IMR-90 (cell line): ENCODE results near the gene GABPA. TPM values are rescaled to one million over a fixed set of nuclear protein-coding genes. Genes with fewer than 3 reads are reported as not detected.

ENCODE experiments used
- ATAC-seq: fragments of 200-7000 bp; cut with Tn5 transposase; 2 replicates; pipeline ENCODE4 v1.9.1; 2020; ENCODE audit warnings: low read depth, mild to moderate bottlenecking, moderate library complexity
- BruUV-seq: library from RNA; stranded (reverse); fragments of 400-500 nt; replicated peaks from 2 replicates; lab custom pipeline; 2021; lab: Mats Ljungman, UMichigan
- CTCF ChIA-PET: fragments of 300-600 bp; formaldehyde crosslinking; extraction: SDS; loops from one replicate; lab custom pipeline; 2021; ENCODE audit warnings: antibody characterized with exemption; lab: Yijun Ruan, JAX
- POLR2A ChIA-PET: fragments of 300-600 bp; sonication (Branson Sonifier 250); formaldehyde crosslinking; loops from one replicate; lab custom pipeline; 2022; ENCODE audit warnings: antibody characterized with exemption; ENCODE audit not compliant: unreplicated experiment; lab: Charles Lee
- DNase-seq: peaks from one replicate; pipeline ENCODE4 v3.0.0; 2013
- H2AFZ ChIP-seq: replicated peaks from 2 replicates; pipeline ENCODE3; 2013; ENCODE audit warnings: low read length, mild to moderate bottlenecking; ENCODE audit not compliant: poor library complexity
- H2AK5ac ChIP-seq: 2 replicates; pipeline ENCODE4 v1.6.1; 2013; ENCODE audit warnings: low read depth, low read length, inconsistent platforms
- H2AK9ac ChIP-seq: replicated peaks from 2 replicates; pipeline ENCODE3; 2013; ENCODE audit warnings: mild to moderate bottlenecking, low read depth, low read length, moderate library complexity; ENCODE audit not compliant: poor library complexity
- H2BK120ac ChIP-seq: 2 replicates; pipeline ENCODE4 v1.6.1; 2013; ENCODE audit warnings: low read depth, low read length, inconsistent platforms
- H2BK15ac ChIP-seq: 3 replicates; pipeline ENCODE4 v1.6.1; 2013; ENCODE audit warnings: low read depth, low read length, inconsistent platforms
- H2BK20ac ChIP-seq: 2 replicates; pipeline ENCODE4 v1.6.1; 2013; ENCODE audit warnings: low read depth, mild to moderate bottlenecking, inconsistent platforms, low read length, moderate library complexity
- H2BK5ac ChIP-seq: 2 replicates; pipeline ENCODE4 v1.6.1; 2013; ENCODE audit warnings: mild to moderate bottlenecking, low read depth, low read length, inconsistent platforms; ENCODE audit not compliant: poor library complexity, severe bottlenecking
- H3K14ac ChIP-seq: replicated peaks from 2 replicates; pipeline ENCODE4 v1.6.1; 2013; ENCODE audit warnings: low read depth, low read length, inconsistent platforms
- H3K18ac ChIP-seq: 2 replicates; pipeline ENCODE4 v1.6.1; 2013; ENCODE audit warnings: low read depth, low read length, control low read depth
- H3K23ac ChIP-seq: 2 replicates; pipeline ENCODE4 v1.6.1; 2013; ENCODE audit warnings: low read depth, low read length, inconsistent platforms
- H3K27ac ChIP-seq: 2 replicates; pipeline ENCODE4 v1.5.1; 2013; ENCODE audit warnings: mild to moderate bottlenecking, control low read depth, low read length; ENCODE audit not compliant: insufficient read depth
- H3K27me3 ChIP-seq: 2 replicates; pipeline ENCODE4 v1.6.1; 2013; ENCODE audit warnings: low read length; ENCODE audit not compliant: control insufficient read depth, insufficient read depth
- H3K36me3 ChIP-seq: 2 replicates; pipeline ENCODE4 v1.6.1; 2013; ENCODE audit warnings: low read length, mixed read lengths; ENCODE audit not compliant: control insufficient read depth, insufficient read depth
- H3K4ac ChIP-seq: 2 replicates; pipeline ENCODE4 v1.6.1; 2013; ENCODE audit warnings: low read depth, low read length, inconsistent platforms
- H3K4me1 ChIP-seq: 2 replicates; pipeline ENCODE4 v1.6.1; 2013; ENCODE audit warnings: low read length, mixed read lengths; ENCODE audit not compliant: control insufficient read depth, insufficient read depth
- H3K4me2 ChIP-seq: 2 replicates; pipeline ENCODE4 v1.6.1; 2013; ENCODE audit warnings: low read depth, mild to moderate bottlenecking, control low read depth, low read length, moderate library complexity
- H3K4me3 ChIP-seq: 2 replicates; pipeline ENCODE4 v1.5.1; 2013; ENCODE audit warnings: low read depth, mild to moderate bottlenecking, control low read depth, low read length, moderate library complexity; ENCODE audit not compliant: insufficient read depth
- H3K56ac ChIP-seq: 2 replicates; pipeline ENCODE4 v1.6.1; 2013; ENCODE audit warnings: low read length, inconsistent platforms; ENCODE audit not compliant: insufficient read depth; ENCODE audit errors: extremely low read depth
- H3K79me1 ChIP-seq, 2 experiments: 2 replicates each; pipeline ENCODE4 v1.6.1; 2013; ENCODE audit warnings: low read length in 2 of 2, inconsistent platforms in 1 of 2, low read depth in 1 of 2
- H3K9ac ChIP-seq: 2 replicates; pipeline ENCODE4 v1.6.1; 2013; ENCODE audit warnings: low read depth, low read length, control low read depth
- H3K9me1 ChIP-seq: 2 replicates; pipeline ENCODE4 v1.6.1; 2013; ENCODE audit warnings: low read length, inconsistent platforms; ENCODE audit not compliant: insufficient read depth
- H3K9me3 ChIP-seq: 2 replicates; pipeline ENCODE4 v1.6.1; 2013; ENCODE audit warnings: low read length; ENCODE audit not compliant: control insufficient read depth, insufficient read depth
- H4K20me1 ChIP-seq: 2 replicates; pipeline ENCODE4 v1.6.1; 2013; ENCODE audit warnings: low read length, inconsistent platforms; ENCODE audit not compliant: insufficient read depth
- H4K5ac ChIP-seq: 2 replicates; pipeline ENCODE4 v1.6.1; 2013; ENCODE audit warnings: mild to moderate bottlenecking, low read depth, low read length, control low read depth
- H4K8ac ChIP-seq, 2 experiments: 2 replicates each; pipeline ENCODE4 v1.6.1; 2013; ENCODE audit warnings: low read depth in 2 of 2, low read length in 2 of 2, control low read depth in 1 of 2, inconsistent platforms in 1 of 2
- H4K91ac ChIP-seq: 2 replicates; pipeline ENCODE4 v1.6.1; 2013; ENCODE audit warnings: low read depth, low read length, inconsistent platforms; ENCODE audit not compliant: insufficient read depth
- BHLHE40 ChIP-seq: fragments of 150-350 bp; IDR thresholded peaks from 2 replicates; pipeline ENCODE4 v1.6.1; 2016; ENCODE audit warnings: mild to moderate bottlenecking, low read depth, low read length
- CEBPB ChIP-seq: IDR thresholded peaks from 2 replicates; pipeline ENCODE4 v1.6.1; 2012; ENCODE audit warnings: low read depth, low read length, improper control_type of control experiment
- CHD1 ChIP-seq: IDR thresholded peaks from 2 replicates; pipeline ENCODE4 v1.6.1; 2012; ENCODE audit warnings: low read depth, low read length, improper control_type of control experiment
- FOS ChIP-seq: fragments of 150-350 bp; IDR thresholded peaks from 2 replicates; pipeline ENCODE4 v1.6.1; 2016; ENCODE audit warnings: low read depth, low read length
- MAFK ChIP-seq: IDR thresholded peaks from 2 replicates; pipeline ENCODE4 v1.6.1; 2012; ENCODE audit warnings: low read depth, low read length, improper control_type of control experiment
- MAZ ChIP-seq: IDR thresholded peaks from 2 replicates; pipeline ENCODE4 v1.6.1; 2012; ENCODE audit warnings: low read depth, mild to moderate bottlenecking, low read length, improper control_type of control experiment, moderate library complexity, borderline replicate concordance
- MXI1 ChIP-seq: IDR thresholded peaks from 2 replicates; pipeline ENCODE4 v1.6.1; 2012; ENCODE audit warnings: low read depth, mild to moderate bottlenecking, low read length, moderate library complexity, borderline replicate concordance
- NFE2L2 ChIP-seq: fragments of 150-350 bp; IDR thresholded peaks from 2 replicates; pipeline ENCODE4 v1.6.1; 2016; ENCODE audit warnings: low read depth, mild to moderate bottlenecking, low read length
- POLR2A ChIP-seq: IDR thresholded peaks from 2 replicates; pipeline ENCODE4 v1.6.1; 2012; ENCODE audit warnings: mild to moderate bottlenecking, low read depth, low read length
- RAD21 ChIP-seq: IDR thresholded peaks from 2 replicates; pipeline ENCODE4 v1.6.1; 2012; ENCODE audit warnings: low read length, improper control_type of control experiment
- RCOR1 ChIP-seq: IDR thresholded peaks from 2 replicates; pipeline ENCODE4 v1.6.1; 2012; ENCODE audit warnings: mild to moderate bottlenecking, low read length, improper control_type of control experiment; ENCODE audit not compliant: insufficient replicate concordance
- RFX5 ChIP-seq: IDR thresholded peaks from 2 replicates; pipeline ENCODE4 v1.8.0; 2012; ENCODE audit warnings: low read depth, mild to moderate bottlenecking, low read length, moderate library complexity
- SMC3 ChIP-seq: fragments of 150-350 bp; IDR thresholded peaks from 2 replicates; pipeline ENCODE4 v1.6.1; 2016; ENCODE audit warnings: low read depth, mild to moderate bottlenecking, antibody characterized with exemption, low read length, moderate library complexity
- USF2 ChIP-seq: fragments of 150-350 bp; IDR thresholded peaks from 2 replicates; pipeline ENCODE4 v1.6.1; 2017; ENCODE audit warnings: mild to moderate bottlenecking, antibody characterized with exemption, low read length, low read depth
- WGBS, 2 experiments: methylation state at CpG; one replicate each; pipeline versions ENCODE4 v1.1.5 to v1.1.7; 2013; ENCODE audit warnings: missing lambda C conversion rate in 2 of 2; ENCODE audit not compliant: insufficient read length in 1 of 2; ENCODE audit errors: extremely low coverage in 2 of 2; 5-methylcytosine and 5-hydroxymethylcytosine counted together
- dilution Hi-C: fragments of 300-500 bp; cut with HindIII; formaldehyde crosslinking; loops from one replicate; pipeline ENCODE4 v1.14.3; 2018; ENCODE audit warnings: low sequenced_read_pairs; ENCODE audit not compliant: unreplicated experiment
- in situ Hi-C: fragments of 300-500 bp; cut with MboI; formaldehyde crosslinking; loops from 3 replicates; pipeline ENCODE4 v1.14.3; 2019; ENCODE audit warnings: low sequenced_read_pairs, inconsistent platforms, mixed read lengths
- intact Hi-C: fragments of 100-400 bp; cut with micrococcal nuclease; formaldehyde crosslinking; loops from 2 replicates; pipeline ENCODE4 v1.10.0; 2022
- polyA plus RNA-seq, 3 experiments: library from polyadenylated mRNA; depleted of rRNA; stranded (reverse); fragments of >200 nt; gene quantifications; 2 replicates each; pipeline ENCODE4 v1.2.3, GENCODE V29; 2012; ENCODE audit warnings: low replicate concordance in 1 of 3
- total RNA-seq: library from RNA; depleted of rRNA; stranded (reverse); fragments of >200 nt; gene quantifications from 2 replicates; pipeline ENCODE4 v1.2.3, GENCODE V29; 2012
- TF ChIP-seq, protein P1 (sequence below): fragments of 150-350 bp; IDR thresholded peaks from 2 replicates; pipeline ENCODE4 v1.6.1; 2016; ENCODE audit warnings: low read depth, mild to moderate bottlenecking, low read length, moderate library complexity, borderline replicate concordance
- TF ChIP-seq, protein P2 (sequence below): conservative IDR thresholded peaks from 2 replicates; pipeline ENCODE4 v1.5.1; 2012; ENCODE audit warnings: mild to moderate bottlenecking, low read depth, low read length, improper control_type of control experiment

The GABPA gene
- total and polyA plus RNA-seq, 2 of the 4 experiments (the other 2 are of a cell fraction) = 9.0 to 17.0 TPM

- no peak overlapping the region for H2AK5ac ChIP-seq
- no peaks in the 10 kb centered on the region for H3K36me3 ChIP-seq
- H4K8ac ChIP-seq = no peak overlapping the region
- no peaks in the 10 kb centered on the region for H4K20me1 ChIP-seq
- no peak overlapping the region for H3K4me2 ChIP-seq
- no peaks in the 10 kb centered on the region for H3K9me3 ChIP-seq
- in situ Hi-C loops = no loop called here
- H2BK15ac ChIP-seq = no peak overlapping the region
- H4K5ac ChIP-seq = no peak overlapping the region
- ChIA-PET CTCF (no interaction called here), POLR2A (no interaction called here)
- no peak overlapping the region for H2BK20ac ChIP-seq
- H3K9ac ChIP-seq = no peak overlapping the region
- H3K4ac ChIP-seq = no peak overlapping the region
- DNase-seq (no peak), ATAC-seq (no peak)
- WGBS, 2 experiments = 80% methylated on average over 1 of the region's 5 CpGs; no CpG with 5 or more reads in 1 of the 2 experiments
- dilution Hi-C loops = no loop called here
- no TSS peak for BruUV-seq
- H3K79me1 ChIP-seq = no peaks in the 10 kb centered on the region
- H3K27me3 ChIP-seq = no peaks in the 10 kb centered on the region
- no peak overlapping the region for H2AK9ac ChIP-seq
- H3K18ac ChIP-seq = no peak overlapping the region
- H2AFZ ChIP-seq = no peak overlapping the region
- no peak for TF ChIP-seq USF2
- TF ChIP-seq RAD21 = no peak
- TF ChIP-seq MAZ = no peak
- TF ChIP-seq POLR2A = no peak
- no peak for TF ChIP-seq MAFK
- TF ChIP-seq BHLHE40 = no peak
- TF ChIP-seq, protein P1, sequence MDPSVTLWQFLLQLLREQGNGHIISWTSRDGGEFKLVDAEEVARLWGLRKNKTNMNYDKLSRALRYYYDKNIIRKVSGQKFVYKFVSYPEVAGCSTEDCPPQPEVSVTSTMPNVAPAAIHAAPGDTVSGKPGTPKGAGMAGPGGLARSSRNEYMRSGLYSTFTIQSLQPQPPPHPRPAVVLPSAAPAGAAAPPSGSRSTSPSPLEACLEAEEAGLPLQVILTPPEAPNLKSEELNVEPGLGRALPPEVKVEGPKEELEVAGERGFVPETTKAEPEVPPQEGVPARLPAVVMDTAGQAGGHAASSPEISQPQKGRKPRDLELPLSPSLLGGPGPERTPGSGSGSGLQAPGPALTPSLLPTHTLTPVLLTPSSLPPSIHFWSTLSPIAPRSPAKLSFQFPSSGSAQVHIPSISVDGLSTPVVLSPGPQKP = no peak
- no peak for TF ChIP-seq MXI1
- no peak for TF ChIP-seq FOS
- no peak for TF ChIP-seq NFE2L2
- no peak for TF ChIP-seq RFX5
- TF ChIP-seq SMC3 = no peak
- no peak for TF ChIP-seq CHD1
- no peak for TF ChIP-seq RCOR1
- TF ChIP-seq, protein P2, sequence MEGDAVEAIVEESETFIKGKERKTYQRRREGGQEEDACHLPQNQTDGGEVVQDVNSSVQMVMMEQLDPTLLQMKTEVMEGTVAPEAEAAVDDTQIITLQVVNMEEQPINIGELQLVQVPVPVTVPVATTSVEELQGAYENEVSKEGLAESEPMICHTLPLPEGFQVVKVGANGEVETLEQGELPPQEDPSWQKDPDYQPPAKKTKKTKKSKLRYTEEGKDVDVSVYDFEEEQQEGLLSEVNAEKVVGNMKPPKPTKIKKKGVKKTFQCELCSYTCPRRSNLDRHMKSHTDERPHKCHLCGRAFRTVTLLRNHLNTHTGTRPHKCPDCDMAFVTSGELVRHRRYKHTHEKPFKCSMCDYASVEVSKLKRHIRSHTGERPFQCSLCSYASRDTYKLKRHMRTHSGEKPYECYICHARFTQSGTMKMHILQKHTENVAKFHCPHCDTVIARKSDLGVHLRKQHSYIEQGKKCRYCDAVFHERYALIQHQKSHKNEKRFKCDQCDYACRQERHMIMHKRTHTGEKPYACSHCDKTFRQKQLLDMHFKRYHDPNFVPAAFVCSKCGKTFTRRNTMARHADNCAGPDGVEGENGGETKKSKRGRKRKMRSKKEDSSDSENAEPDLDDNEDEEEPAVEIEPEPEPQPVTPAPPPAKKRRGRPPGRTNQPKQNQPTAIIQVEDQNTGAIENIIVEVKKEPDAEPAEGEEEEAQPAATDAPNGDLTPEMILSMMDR = no peak
- TF ChIP-seq CEBPB = no peak
- no peak overlapping the region for H2BK5ac ChIP-seq
- H3K56ac ChIP-seq = no peak overlapping the region
- no peaks in the 10 kb centered on the region for H3K9me1 ChIP-seq
- H3K4me1 ChIP-seq = no peaks in the 10 kb centered on the region
- H4K91ac ChIP-seq = no peak overlapping the region
- H2BK120ac ChIP-seq = no peak overlapping the region
- H3K27ac ChIP-seq = no peak overlapping the region
- intact Hi-C loops = loop anchor here (2.0 kb wide), 1 partner anchor 289 kb away; no protein-coding TSS in a partner anchor
- no peak overlapping the region for H3K4me3 ChIP-seq
- H3K23ac ChIP-seq = no peak overlapping the region
- H3K14ac ChIP-seq = no peak overlapping the region
Measured at GRCh38 chr21:25709684-25710265, 25.0 kb upstream of the GABPA start.
